ENCODE data around the gene IPCEF1. TPM values are rescaled to one million over a fixed set of nuclear protein-coding genes. Genes with fewer than 3 reads are reported as not detected.

IPCEF1 gene
- total and polyA plus RNA-seq, 4 donors, result 0.46 to 2.8 (median 1.3) TPM

DNA sequence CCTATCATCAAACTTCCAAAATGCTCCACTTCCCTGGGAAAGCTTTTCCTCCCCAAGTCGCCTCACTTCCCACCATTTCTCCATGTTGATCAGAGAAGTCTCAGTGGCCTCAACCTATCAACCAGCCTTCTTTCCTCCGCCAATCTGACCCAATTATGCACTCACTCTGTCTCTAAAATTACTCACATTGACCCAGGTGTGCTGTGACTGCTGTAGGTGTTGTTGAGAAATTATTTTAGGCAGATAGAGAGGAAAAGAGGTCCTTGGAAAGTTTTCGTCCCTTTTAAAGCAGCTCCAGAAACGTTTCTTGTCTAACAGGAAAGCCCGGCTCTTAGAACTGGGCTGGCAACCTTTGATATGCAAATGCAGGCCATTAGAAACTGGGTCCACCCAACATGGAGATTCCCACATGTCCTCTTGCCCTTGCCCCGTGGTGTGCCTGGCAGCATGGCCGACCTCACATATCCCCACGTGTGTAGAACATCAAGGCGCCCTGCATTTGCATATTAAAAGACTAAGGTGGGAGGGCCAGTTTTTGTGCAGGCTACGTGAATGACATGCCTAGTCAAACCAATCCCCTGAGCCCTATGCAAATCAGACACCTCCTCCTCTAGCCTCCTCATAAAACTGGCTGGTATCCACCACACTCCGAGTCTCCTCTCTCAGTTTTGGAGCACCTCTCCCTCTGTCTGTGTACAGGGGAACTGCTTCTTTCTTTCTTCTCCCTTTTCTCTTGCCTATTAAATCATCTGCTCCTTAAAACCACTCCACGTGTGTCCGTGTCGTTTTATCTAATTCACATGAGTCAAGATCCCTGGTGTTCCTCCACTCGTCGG, 12.9 kb downstream of the IPCEF1 start:
- Histone ChIP-seq H3K4me1 (ENCODE audit: control insufficient read depth in 4 of 4, insufficient read depth in 4 of 4, low read length in 3 of 4) (no peaks in the 10 kb centered on the region), H3K4me3 (ENCODE audit: low read depth in 1 of 3, low read length in 3 of 3) (no peak overlapping the region), H3K27ac (ENCODE audit: low read depth in 1 of 2, low read length in 2 of 2) (no peak overlapping the region), H3K36me3 (ENCODE audit: control insufficient read depth in 4 of 4, insufficient read depth in 3 of 4, low read depth in 1 of 4, low read length in 3 of 4) (no peaks in the 10 kb centered on the region), H3K27me3 (ENCODE audit: control insufficient read depth in 4 of 4, insufficient read depth in 4 of 4, low read length in 3 of 4) (no peaks in the 10 kb centered on the region), H3K9me3 (ENCODE audit: control insufficient read depth in 4 of 4, low read length in 3 of 4) (no peaks in the 10 kb centered on the region), H3K9ac (ENCODE audit: low read depth in 1 of 2, low read length in 2 of 2) (no peak overlapping the region)
- 70% methylated on average over 16 of the region's 16 CpGs for WGBS
- no peak for DNase-seq (ENCODE audit: low spot score)
- TF ChIP-seq, protein P1, sequence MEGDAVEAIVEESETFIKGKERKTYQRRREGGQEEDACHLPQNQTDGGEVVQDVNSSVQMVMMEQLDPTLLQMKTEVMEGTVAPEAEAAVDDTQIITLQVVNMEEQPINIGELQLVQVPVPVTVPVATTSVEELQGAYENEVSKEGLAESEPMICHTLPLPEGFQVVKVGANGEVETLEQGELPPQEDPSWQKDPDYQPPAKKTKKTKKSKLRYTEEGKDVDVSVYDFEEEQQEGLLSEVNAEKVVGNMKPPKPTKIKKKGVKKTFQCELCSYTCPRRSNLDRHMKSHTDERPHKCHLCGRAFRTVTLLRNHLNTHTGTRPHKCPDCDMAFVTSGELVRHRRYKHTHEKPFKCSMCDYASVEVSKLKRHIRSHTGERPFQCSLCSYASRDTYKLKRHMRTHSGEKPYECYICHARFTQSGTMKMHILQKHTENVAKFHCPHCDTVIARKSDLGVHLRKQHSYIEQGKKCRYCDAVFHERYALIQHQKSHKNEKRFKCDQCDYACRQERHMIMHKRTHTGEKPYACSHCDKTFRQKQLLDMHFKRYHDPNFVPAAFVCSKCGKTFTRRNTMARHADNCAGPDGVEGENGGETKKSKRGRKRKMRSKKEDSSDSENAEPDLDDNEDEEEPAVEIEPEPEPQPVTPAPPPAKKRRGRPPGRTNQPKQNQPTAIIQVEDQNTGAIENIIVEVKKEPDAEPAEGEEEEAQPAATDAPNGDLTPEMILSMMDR (IDR thresholded peaks at IDR 0.05; ENCODE audit: low read depth, low read length, missing input control), result no peak
- TF ChIP-seq GABPA (IDR thresholded peaks at IDR 0.05 in 1 of 2, conservative IDR thresholded peaks at IDR 0.05 in 1 of 2) (no peak), RAD21 (IDR thresholded peaks at IDR 0.05) (peak in 1 of 2 donors; percentile 16), NR2F2 (IDR thresholded peaks at IDR 0.05) (no peak)

DNA sequence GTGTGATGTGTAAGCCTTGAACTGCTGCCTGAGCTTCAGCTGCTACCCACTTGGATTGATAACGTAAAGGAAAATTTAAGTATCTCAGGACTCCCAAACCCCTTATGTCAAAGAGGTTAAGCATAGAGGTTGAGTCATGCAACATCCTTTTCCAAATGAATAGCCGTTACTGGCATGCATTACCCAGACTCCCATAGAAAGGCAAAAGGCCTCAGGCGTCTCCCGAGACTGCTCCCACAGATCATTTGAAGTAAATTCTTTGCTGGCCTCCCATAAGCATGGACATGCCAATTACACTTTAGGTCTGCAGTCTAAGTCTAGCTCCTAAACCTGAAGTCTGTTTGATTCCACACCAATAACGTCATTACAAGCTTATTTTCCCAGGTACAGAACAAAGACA, 14.7 kb downstream of the IPCEF1 start:
- Histone ChIP-seq H3K9me3 (ENCODE audit: control insufficient read depth in 4 of 4, low read length in 3 of 4) (no peaks in the 10 kb centered on the region), H3K4me3 (ENCODE audit: low read depth in 1 of 3, low read length in 3 of 3) (no peak overlapping the region), H3K4me1 (ENCODE audit: control insufficient read depth in 4 of 4, insufficient read depth in 4 of 4, low read length in 3 of 4) (no peaks in the 10 kb centered on the region), H3K36me3 (ENCODE audit: control insufficient read depth in 4 of 4, insufficient read depth in 3 of 4, low read depth in 1 of 4, low read length in 3 of 4) (no peaks in the 10 kb centered on the region), H3K9ac (ENCODE audit: low read depth in 1 of 2, low read length in 2 of 2) (no peak overlapping the region), H3K27me3 (ENCODE audit: control insufficient read depth in 4 of 4, insufficient read depth in 4 of 4, low read length in 3 of 4) (no peaks in the 10 kb centered on the region), H3K27ac (ENCODE audit: low read depth in 1 of 2, low read length in 2 of 2) (no peak overlapping the region)
- WGBS, result 82% methylated on average over 5 of the region's 5 CpGs
- TF ChIP-seq JUND (IDR thresholded peaks at IDR 0.05) (no peak), RXRA (IDR thresholded peaks at IDR 0.05) (no peak), FOXA1 (IDR thresholded peaks at IDR 0.05) (no peak), NR2F2 (IDR thresholded peaks at IDR 0.05) (no peak), TAF1 (conservative IDR thresholded peaks at IDR 0.05) (no peak), HNF4A (conservative IDR thresholded peaks at IDR 0.05) (no peak), RAD21 (IDR thresholded peaks at IDR 0.05) (no peak), YY1 (IDR thresholded peaks at IDR 0.05) (no peak), FOXA2 (IDR thresholded peaks at IDR 0.05) (no peak), SP1 (IDR thresholded peaks at IDR 0.05) (no peak)
- TF ChIP-seq, protein P2, sequence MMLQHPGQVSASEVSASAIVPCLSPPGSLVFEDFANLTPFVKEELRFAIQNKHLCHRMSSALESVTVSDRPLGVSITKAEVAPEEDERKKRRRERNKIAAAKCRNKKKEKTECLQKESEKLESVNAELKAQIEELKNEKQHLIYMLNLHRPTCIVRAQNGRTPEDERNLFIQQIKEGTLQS (IDR thresholded peaks at IDR 0.05), result no peak
- TF ChIP-seq, protein P3, sequence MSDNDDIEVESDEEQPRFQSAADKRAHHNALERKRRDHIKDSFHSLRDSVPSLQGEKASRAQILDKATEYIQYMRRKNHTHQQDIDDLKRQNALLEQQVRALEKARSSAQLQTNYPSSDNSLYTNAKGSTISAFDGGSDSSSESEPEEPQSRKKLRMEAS (IDR thresholded peaks at IDR 0.05), result no peak
- TF ChIP-seq, protein P4, sequence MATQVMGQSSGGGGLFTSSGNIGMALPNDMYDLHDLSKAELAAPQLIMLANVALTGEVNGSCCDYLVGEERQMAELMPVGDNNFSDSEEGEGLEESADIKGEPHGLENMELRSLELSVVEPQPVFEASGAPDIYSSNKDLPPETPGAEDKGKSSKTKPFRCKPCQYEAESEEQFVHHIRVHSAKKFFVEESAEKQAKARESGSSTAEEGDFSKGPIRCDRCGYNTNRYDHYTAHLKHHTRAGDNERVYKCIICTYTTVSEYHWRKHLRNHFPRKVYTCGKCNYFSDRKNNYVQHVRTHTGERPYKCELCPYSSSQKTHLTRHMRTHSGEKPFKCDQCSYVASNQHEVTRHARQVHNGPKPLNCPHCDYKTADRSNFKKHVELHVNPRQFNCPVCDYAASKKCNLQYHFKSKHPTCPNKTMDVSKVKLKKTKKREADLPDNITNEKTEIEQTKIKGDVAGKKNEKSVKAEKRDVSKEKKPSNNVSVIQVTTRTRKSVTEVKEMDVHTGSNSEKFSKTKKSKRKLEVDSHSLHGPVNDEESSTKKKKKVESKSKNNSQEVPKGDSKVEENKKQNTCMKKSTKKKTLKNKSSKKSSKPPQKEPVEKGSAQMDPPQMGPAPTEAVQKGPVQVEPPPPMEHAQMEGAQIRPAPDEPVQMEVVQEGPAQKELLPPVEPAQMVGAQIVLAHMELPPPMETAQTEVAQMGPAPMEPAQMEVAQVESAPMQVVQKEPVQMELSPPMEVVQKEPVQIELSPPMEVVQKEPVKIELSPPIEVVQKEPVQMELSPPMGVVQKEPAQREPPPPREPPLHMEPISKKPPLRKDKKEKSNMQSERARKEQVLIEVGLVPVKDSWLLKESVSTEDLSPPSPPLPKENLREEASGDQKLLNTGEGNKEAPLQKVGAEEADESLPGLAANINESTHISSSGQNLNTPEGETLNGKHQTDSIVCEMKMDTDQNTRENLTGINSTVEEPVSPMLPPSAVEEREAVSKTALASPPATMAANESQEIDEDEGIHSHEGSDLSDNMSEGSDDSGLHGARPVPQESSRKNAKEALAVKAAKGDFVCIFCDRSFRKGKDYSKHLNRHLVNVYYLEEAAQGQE (IDR thresholded peaks at IDR 0.05), result no peak
- TF ChIP-seq, protein P1 (IDR thresholded peaks at IDR 0.05; ENCODE audit: low read depth, low read length, missing input control), result no peak
- TF ChIP-seq, protein P5, sequence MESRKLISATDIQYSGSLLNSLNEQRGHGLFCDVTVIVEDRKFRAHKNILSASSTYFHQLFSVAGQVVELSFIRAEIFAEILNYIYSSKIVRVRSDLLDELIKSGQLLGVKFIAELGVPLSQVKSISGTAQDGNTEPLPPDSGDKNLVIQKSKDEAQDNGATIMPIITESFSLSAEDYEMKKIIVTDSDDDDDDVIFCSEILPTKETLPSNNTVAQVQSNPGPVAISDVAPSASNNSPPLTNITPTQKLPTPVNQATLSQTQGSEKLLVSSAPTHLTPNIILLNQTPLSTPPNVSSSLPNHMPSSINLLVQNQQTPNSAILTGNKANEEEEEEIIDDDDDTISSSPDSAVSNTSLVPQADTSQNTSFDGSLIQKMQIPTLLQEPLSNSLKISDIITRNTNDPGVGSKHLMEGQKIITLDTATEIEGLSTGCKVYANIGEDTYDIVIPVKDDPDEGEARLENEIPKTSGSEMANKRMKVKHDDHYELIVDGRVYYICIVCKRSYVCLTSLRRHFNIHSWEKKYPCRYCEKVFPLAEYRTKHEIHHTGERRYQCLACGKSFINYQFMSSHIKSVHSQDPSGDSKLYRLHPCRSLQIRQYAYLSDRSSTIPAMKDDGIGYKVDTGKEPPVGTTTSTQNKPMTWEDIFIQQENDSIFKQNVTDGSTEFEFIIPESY (IDR thresholded peaks at IDR 0.05), result no peak
- no peak for DNase-seq (ENCODE audit: low spot score)

Measured in liver (tissue), 9 donors.